OCI-LY1 (cell line): Measurements from ENCODE around the gene MAP2.

Source experiments
- H2AFZ ChIP-seq: fragments of 200-600 bp; sonication (generic), shearing (Covaris generic); 2 replicates; pipeline ENCODE4 v1.6.0; 2014; ENCODE audit warnings: antibody characterized with exemption, mild to moderate bottlenecking, low read length
- H3F3A ChIP-seq: fragments of 200-600 bp; sonication (generic), shearing (Covaris generic); 2 replicates; pipeline ENCODE4 v1.6.0; 2014; ENCODE audit warnings: mild to moderate bottlenecking, antibody characterized with exemption, low read length, moderate library complexity; ENCODE audit not compliant: insufficient read depth
- H3K27ac ChIP-seq: fragments of 200-600 bp; sonication (generic); 2 replicates; pipeline ENCODE4 v1.5.1; 2014; ENCODE audit warnings: low read length, mixed run types, mild to moderate bottlenecking, low read depth; ENCODE audit not compliant: poor library complexity, severe bottlenecking
- H3K27me3 ChIP-seq: fragments of 200-600 bp; sonication (generic); 2 replicates; pipeline ENCODE4 v1.6.0; 2014; ENCODE audit warnings: antibody characterized with exemption, mild to moderate bottlenecking, low read length, moderate library complexity; ENCODE audit not compliant: insufficient read depth
- H3K36me3 ChIP-seq: fragments of 200-600 bp; sonication (generic); 2 replicates; pipeline ENCODE4 v1.6.1; 2014; ENCODE audit warnings: mild to moderate bottlenecking, antibody characterized with exemption, low read length, moderate library complexity, mixed read lengths; ENCODE audit not compliant: insufficient read depth
- H3K4me1 ChIP-seq: fragments of 200-600 bp; sonication (generic); 2 replicates; pipeline ENCODE4 v1.5.1; 2014; ENCODE audit warnings: mild to moderate bottlenecking, low read length, moderate library complexity; ENCODE audit not compliant: insufficient read depth, severe bottlenecking
- H3K4me2 ChIP-seq: fragments of 200-600 bp; sonication (generic), shearing (Covaris generic); 2 replicates; pipeline ENCODE4 v1.6.1; 2014; ENCODE audit warnings: low read length
- H3K4me3 ChIP-seq: fragments of 200-600 bp; sonication (generic); 2 replicates; pipeline ENCODE4 v1.5.1; 2014; ENCODE audit warnings: low read length, low read depth, mild to moderate bottlenecking, mixed read lengths; ENCODE audit not compliant: poor library complexity, severe bottlenecking
- H3K79me2 ChIP-seq: fragments of 200-600 bp; shearing (Covaris generic); 2 replicates; pipeline ENCODE4 v1.6.1; 2016; ENCODE audit warnings: mixed run types, low read length, mixed read lengths; ENCODE audit not compliant: insufficient read depth
- H3K9ac ChIP-seq: fragments of 200-600 bp; sonication (generic), shearing (Covaris generic); 2 replicates; pipeline ENCODE4 v1.6.1; 2014; ENCODE audit warnings: mild to moderate bottlenecking, low read length, mixed read lengths
- H3K9me2 ChIP-seq: fragments of 200-600 bp; sonication (generic), shearing (Covaris generic); 2 replicates; pipeline ENCODE4 v1.6.1; 2014; ENCODE audit warnings: low read depth, mild to moderate bottlenecking, low read length, mixed read lengths
- H3K9me3 ChIP-seq: fragments of 200-600 bp; shearing (Covaris generic); 2 replicates; pipeline ENCODE4 v1.6.1; 2014; ENCODE audit warnings: low read length, mixed read lengths
- H4K20me1 ChIP-seq: fragments of 200-600 bp; sonication (generic), shearing (Covaris generic); 2 replicates; pipeline ENCODE4 v1.6.0; 2016; ENCODE audit warnings: mild to moderate bottlenecking, low read length; ENCODE audit not compliant: insufficient read depth
- CTCF ChIP-seq: fragments of 200-600 bp; sonication (generic), shearing (Covaris generic); IDR thresholded peaks from 2 replicates; pipeline ENCODE4 v1.5.1; 2017; ENCODE audit warnings: mild to moderate bottlenecking, antibody characterized with exemption, low read length, moderate library complexity, mixed read lengths
- EZH2 ChIP-seq: fragments of 200-600 bp; sonication (generic), shearing (Covaris generic); IDR thresholded peaks from 2 replicates; pipeline ENCODE4 v1.8.0; 2017; ENCODE audit warnings: borderline replicate concordance, mixed run types, mild to moderate bottlenecking, antibody characterized with exemption, low read length, moderate library complexity, mixed read lengths

The MAP2 gene

GRCh38 chr2:209523867-209524266 lies 100.0 kb downstream of the MAP2 start:
- Histone ChIP-seq H4K20me1 (no peaks in the 10 kb centered on the region), H3K4me3 (peak overlapping the region; percentile 15), H3K9me2 (no peaks in the 10 kb centered on the region), H3K36me3 (no peaks in the 10 kb centered on the region), H3F3A (no peaks in the 10 kb centered on the region), H2AFZ (0 out of 2 replicates have a peak overlapping the region, but pooled peaks have one; percentile 3), H3K9me3 (no peaks in the 10 kb centered on the region), H3K27me3 (no peaks in the 10 kb centered on the region), H3K27ac (peak overlapping the region; percentile 90), H3K4me1 (peaks cover 58% of the 10 kb centered on the region), H3K79me2 (no peaks in the 10 kb centered on the region), H3K4me2 (peak overlapping the region; percentile 61), H3K9ac (peak overlapping the region; percentile 38; the same call in 1 of the 2 replicates)
- TF ChIP-seq CTCF (no peak), EZH2 (no peak)

GRCh38 chr2:209525331-209525730 lies 101.5 kb downstream of the MAP2 start:
- no peaks in the 10 kb centered on the region for H3K79me2 ChIP-seq
- no peaks in the 10 kb centered on the region for H3F3A ChIP-seq
- peak overlapping the region; percentile 70 for H3K4me2 ChIP-seq
- H3K9me2 ChIP-seq: no peaks in the 10 kb centered on the region
- peak overlapping the region; percentile 28 for H3K4me3 ChIP-seq
- no peaks in the 10 kb centered on the region for H4K20me1 ChIP-seq
- peak overlapping the region; percentile 90 for H3K27ac ChIP-seq
- peak overlapping the region; percentile 46; the same call in 1 of the 2 replicates for H3K9ac ChIP-seq
- H3K9me3 ChIP-seq: no peaks in the 10 kb centered on the region
- TF ChIP-seq EZH2 (no peak), CTCF (no peak)
- no peaks in the 10 kb centered on the region for H3K27me3 ChIP-seq
- no peak overlapping the region for H2AFZ ChIP-seq
- H3K36me3 ChIP-seq: no peaks in the 10 kb centered on the region
- H3K4me1 ChIP-seq: peaks cover 58% of the 10 kb centered on the region

GRCh38 chr2:209525834-209526281 lies 102.0 kb downstream of the MAP2 start:
- Histone ChIP-seq H3K9ac (peak overlapping the region; percentile 46), H4K20me1 (no peaks in the 10 kb centered on the region), H3K9me2 (no peaks in the 10 kb centered on the region), H3K27me3 (no peaks in the 10 kb centered on the region), H3F3A (no peaks in the 10 kb centered on the region), H3K36me3 (no peaks in the 10 kb centered on the region), H3K27ac (peak overlapping the region; percentile 90), H3K4me2 (peak overlapping the region; percentile 70), H3K9me3 (no peaks in the 10 kb centered on the region), H2AFZ (no peak overlapping the region), H3K4me3 (peak overlapping the region; percentile 28), H3K4me1 (peaks cover 58% of the 10 kb centered on the region), H3K79me2 (no peaks in the 10 kb centered on the region)
- TF ChIP-seq CTCF: no peak
- TF ChIP-seq EZH2: no peak
